NCI-H510A (cell line): Measurements from ENCODE around the gene DNAJB2.
"Not testable (repeated sequence)": the region's sequence is repeated elsewhere in the genome, so short reads cannot be mapped to it uniquely, and the experiment has no call there.

ENCODE experiments used
- DNase-seq: peaks from one replicate; lab custom pipeline; 2025; lab: John Stamatoyannopoulos, UW

The DNAJB2 gene

DNA sequence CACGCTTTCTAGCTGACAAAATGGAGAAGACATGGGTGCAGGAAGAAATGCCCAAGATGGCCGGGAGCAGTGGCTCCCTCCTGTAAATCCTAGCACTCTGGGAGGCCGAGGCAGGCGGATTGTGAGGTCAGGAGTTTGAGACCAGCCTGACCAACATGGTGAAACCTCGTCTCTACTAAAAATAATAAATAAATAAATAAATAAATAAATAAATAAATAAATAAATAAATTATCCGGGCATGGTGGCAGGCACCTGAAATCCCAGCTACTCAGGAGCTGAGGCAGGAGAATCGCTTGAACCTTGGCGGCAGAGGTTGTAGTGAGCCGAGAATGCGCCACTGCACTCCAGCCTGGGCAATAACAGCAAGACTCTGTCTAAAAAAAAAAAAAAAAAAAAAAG lies 20.2 kb upstream of the DNAJB2 start:
- not testable (repeated sequence) for DNase-seq

DNA sequence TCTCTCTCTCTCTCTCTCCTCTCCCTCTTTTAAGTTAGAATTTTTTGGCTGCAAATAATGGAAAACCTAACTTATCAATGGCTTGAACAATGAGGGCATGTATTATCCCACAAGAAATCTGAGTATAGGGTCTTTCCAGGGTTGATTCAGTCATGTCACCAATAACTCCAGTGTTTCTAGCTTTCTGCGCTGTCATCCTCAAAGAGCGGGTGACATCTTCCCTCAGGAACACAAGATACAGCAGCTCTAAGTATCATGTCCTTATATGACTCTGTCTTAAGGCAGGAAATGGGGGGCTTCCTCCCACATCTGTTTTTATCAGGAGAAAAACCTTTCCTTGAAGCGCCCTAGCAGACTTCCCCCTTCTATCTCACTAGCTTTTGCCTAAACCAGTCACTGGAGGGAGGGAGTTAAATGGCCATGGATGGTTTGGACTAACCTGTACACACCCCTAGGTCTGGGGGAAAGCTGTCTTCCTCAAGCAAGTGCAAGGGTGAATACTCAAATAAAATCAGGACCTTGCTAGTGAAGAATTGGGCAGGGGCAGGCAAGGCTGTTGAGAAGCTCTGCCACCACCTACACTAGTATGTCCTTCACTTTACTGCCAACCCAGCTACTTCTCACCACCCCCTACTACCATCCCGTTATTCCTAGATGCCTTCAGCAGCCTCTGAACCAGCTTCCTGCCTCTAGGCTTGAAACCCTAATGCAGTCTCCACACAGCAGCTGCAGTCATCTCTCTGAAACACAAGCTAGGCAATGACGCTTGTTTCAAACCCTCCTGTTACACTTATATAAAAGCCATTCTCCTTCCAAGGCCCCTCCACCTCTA lies 17.9 kb upstream of the DNAJB2 start:
- no peak for DNase-seq

DNA sequence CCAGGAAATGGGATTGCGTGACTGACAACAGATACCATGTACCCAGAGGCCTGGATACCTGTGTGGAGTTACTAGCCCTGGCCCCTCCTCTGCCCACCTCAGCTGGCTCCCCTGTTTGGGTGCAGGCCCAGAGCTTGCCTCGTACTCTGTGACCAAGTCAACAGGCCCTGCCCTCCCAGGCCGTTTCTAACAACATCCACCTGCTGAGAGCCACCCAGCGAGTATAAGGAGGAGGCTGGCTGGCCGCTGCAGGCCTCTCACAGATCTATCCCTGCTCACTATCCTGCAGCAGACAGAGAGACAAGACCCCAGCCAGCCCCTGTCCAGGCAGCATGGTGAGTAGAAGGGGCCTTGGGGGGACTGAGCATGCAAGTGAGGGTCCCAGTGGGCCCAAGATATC lies 12.9 kb upstream of the DNAJB2 start:
- DNase-seq = no peak

DNA sequence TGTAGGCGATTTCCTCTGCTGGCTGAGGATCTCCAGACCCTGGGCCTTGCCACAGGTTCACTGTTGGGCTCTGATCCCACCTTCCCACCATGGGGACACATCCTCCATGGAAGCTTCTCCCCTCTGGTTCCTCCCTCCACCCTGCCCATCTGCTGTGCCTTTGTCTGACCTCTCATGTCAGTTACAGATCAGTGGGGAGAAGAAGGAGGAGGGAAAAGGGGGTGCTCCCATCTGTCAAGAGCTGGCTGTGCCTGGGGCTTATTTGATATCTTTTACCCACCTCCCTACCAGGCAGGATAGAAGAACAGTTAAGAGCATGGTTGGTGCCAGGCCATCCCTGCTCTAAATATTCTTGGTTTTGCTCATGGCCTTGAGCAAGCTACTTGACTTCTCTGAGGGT lies 12.3 kb upstream of the DNAJB2 start:
- DNase-seq = no peak

DNA sequence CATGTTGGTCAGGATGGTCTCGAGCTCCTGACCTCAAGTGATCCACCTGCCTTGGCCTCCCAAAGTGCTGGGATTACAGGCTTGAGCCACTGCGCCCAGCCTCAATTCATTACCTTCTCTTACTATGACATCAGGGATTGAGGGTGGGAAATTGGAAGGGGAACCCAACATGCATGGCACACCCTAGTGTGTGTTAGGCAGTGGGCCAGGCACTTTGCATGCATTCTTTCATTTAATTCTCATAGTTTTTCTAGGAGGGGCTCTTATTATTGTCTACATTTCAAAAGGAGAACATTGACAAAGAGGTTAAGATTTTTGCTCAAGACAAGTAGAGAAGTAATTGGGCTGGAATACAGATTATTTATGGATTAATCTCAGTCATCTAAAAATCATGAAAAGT lies 10.9 kb upstream of the DNAJB2 start:
- DNase-seq = no peak

DNA sequence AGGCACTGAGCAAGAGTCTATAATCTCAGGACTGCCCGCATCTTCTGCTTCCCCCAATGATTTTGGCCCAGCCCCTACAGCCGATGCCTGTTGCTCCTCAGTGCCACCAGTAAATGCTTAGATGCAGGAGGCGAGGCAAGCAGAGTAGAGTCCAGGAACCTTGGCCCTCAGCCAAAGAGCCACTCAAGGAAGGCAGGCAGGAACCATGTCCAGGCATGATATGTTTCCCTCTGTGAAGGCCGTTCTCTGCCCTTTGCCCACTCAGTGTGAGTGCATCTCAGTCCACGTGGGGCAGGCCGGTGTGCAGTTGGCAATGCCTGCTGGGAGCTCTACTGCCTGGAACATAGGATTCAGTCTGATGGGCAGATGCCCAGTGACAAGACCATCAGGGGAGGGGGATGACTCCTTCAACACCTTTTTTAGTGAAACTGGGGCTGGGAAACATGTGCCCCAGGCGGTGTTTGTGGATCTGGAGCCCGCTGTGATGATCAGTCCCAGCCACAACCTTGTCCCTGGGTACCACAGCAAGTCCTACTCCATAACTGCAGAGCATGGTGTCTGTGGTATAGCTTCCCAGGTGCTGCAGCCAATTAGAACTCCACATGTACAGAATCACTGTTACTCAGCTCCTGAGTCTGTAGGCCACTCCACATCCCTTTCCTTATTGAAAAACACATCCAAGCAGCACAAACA lies 9.7 kb upstream of the DNAJB2 start:
- peak; percentile 28 for DNase-seq

DNA sequence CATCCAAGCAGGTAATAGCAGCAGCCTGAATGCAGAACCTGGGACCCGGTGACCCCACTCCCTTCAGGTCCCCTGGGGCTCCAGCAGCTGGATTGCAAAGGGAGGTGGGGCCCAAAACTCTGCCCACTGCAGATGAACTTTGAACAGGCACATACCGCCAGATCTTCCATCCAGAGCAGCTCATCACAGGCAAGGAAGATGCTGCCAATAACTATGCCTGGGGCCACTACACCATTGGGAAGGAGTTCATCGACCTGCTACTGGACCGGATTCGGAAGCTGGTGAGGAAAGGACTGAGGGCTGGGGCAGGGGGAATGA lies 9.2 kb upstream of the DNAJB2 start:
- DNase-seq = no peak

DNA sequence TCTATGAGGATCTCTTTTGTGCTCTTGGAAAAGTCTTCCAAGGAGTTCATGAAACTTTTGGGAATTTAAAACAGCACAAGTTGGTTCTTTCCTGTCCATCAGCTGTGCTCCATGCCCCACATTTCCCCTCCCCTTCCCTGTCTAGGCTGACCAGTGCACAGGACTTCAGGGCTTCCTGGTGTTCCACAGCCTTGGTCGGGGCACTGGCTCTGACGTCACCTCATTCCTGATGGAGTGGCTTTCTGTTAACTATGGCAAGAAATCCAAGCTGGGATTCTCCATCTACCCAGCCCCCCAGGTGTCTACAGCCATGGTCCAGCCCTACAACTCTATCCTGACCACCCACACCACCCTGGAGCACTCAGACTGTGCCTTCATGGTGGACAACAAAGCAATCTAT lies 8.1 kb upstream of the DNAJB2 start:
- no peak for DNase-seq

DNA sequence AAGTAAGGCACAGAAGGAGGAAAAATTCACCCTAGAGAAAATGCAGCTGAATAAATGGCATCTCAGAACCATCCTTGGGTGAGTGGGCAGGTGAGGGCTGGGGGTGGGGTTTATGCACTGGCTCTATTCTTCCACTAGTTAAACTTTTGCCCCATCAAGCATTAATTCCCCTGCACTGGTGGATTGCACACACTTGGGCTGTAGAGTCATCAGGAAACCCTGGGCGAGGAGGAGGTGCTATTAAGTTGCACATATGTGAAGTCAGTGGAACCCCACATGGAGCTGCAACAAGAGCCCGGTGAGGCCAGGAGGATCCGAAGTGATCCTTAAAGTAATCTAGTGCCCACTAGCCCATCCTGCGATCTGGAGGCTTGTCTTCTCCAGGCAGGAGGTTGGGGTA lies 6.8 kb upstream of the DNAJB2 start:
- no peak for DNase-seq

DNA sequence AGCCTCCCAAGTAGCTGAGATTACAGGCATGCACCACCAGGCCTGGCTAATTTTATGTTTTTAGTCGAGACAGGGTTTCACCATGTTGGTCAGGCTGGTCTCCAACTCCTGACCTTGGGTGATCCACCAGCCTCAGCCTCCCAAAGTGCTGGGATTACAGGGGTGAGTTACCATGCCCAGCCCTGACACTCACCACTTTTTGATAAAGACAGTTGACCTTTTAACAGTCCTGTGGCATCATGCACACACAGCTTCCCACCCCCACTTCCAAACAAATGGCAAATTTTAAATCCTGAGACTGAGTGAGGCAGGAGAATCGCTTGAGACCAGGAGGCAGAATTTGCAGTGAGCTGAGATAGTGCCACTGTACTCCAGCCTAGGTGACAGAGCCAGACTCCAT lies 6.2 kb upstream of the DNAJB2 start:
- DNase-seq = no peak

DNA sequence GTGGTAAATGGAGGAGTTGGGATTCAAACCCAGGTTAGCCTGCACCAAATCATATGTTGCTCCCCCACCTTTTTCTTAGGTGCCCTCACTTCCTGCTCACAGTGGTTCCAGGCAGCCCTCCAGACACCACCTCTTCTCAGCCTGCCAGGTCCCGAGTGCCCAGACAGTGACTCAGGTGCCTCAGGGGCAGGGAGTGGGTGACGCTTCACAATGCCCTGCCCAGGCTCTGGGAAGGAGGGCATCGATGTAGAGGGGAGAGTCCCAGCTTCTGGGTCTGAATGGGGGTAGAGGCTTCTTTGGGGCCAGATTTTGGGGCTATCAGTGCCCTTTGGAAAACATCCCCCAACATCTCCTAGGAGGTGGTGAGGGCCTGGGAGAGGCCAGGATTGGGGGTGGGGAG lies 5.2 kb upstream of the DNAJB2 start:
- no peak for DNase-seq

DNA sequence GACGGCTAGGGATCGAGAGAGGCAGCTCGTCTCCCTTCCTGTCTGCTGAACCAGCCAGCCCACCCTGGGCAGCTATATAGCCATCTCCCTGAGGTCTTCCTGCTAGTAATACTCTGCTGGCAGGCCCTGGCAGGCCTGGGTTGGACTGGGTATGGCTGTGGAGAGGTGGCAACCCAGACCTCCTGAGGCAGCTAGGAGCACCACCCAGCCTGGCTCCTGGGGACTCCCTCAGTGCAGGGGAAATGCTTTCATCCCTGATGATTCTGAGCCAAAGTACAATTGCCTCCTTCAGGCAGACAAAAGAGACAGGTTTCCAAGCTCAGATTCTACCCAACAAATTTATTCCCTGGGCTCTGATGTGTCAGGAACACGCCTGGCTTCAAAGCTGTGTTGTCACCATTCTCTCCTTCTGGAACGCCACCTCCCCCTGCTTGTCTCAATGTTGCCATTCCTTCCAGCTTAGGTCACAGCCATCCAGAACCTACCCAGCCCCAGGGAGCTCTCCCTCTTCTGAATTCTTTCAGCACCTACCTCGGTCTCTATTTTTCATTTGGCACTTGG lies 4.7 kb upstream of the DNAJB2 start:
- DNase-seq = no peak

DNA sequence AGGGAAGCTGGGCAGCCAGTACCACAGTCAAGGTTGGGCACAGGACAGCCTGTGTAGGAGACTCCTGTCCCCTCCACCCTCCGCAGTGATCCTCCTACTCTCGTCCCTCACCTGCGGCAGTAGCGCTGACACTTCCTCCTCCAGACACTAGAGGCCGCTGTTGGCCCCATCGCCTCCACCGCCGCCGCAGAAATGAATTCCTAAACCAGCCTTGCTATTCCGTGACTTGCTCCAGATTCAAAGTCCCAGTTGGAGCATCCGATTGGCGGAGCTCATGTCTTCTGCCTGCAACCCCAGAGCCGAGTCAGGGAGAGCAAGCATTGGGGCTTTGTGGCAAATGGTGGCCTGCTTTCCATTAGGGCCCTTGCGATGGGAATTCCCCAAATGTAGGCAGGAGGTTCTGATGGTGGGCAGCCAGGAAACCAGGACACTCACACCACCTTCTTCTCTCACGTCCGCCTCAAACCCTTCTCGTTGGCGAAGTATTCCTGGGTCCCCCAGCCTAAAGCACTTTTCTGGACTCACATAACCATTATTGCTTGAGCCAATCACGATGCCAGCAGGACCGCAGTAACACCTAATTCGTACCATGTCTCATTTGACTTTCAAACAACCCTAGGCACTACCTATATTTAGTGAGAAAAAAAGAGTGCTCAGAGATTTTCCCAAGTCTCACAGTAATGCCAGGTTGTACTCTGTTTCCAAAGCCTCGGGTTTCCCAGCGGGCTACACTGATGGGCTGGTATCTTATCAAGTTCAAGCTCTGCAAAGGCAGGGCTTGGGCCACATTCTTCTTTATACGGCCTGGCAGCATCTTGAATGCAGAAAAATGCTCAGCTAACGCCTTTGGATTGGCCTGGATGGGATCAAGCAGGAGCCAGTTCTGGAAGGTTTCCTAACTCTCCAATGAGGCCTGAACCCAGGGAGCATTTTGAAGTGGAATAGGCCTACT lies 1.2 kb upstream of the DNAJB2 start:
- peak; percentile 67 for DNase-seq

DNA sequence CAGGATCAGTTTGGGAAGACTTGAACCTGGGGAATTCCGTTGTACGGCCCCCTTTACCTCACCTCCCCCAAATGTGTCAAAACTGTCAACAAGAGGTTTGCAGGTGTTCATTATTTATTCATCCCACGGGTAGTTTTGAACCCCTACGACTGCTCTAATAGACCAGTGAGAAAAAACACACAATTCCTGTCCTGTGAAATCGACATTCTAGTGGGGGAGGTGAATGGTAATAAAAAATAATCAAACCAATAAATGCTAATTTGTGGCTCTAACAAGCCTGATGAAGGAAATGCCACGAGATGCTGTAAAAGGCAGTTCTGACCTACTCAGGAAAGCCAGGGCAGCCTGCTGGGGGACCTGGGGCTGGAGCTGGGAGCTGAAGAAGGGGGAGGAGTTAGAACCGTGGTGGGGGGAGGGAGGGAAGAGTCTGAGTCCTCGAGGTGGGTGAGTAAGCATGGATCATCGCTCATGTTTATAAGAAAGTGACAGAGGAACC lies 463 bp upstream of the DNAJB2 start:
- DNase-seq = no peak

DNA sequence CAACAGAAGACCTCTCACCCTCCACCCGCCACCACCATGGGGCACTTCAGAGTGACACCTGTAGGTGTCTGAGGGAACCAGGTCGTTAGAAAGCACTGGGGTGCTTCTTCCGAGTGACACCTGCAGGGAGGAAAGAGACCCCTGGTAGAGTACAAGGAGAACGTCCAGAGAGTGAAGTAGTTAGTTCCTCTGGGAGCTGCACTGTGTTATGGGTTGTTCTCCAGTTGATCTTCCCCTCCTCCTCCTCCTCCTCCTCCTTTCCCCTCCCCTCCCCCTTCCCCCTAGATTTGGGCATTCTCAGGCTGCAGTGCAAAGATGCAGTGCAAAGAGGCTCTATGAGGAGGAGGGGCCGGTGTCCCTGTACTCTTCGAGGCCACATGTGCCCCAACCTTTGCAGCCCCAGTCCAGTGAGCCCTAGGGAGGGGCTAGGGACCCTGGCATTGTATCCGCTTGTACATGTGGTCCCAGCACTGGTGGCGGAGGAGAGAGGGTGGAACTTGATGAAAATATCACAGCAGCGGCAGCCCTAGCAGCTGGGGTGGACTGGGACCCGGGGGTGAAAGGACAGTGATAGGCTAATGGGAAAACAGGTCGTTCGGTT lies 850 bp downstream of the DNAJB2 start:
- no peak for DNase-seq

DNA sequence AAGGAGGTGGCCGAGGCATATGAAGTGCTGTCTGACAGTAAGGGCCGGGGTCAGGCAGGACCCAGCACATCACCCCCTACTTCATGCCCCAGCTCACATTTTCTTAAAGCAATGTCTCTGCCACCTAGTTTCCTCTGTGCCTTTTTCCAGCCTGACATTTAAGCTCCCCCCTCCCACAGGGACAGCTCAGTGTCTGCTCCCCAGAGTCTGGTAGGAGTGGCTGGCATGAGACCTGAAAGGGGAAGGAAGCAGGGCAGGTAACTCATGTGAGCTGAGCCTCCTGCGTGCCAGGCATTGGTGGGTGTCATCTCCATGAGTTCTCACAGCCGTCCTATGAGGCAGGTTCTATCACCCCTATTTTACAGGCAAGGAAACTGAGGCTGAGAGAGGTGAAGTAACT lies 1.5 kb downstream of the DNAJB2 start:
- DNase-seq = no peak

DNA sequence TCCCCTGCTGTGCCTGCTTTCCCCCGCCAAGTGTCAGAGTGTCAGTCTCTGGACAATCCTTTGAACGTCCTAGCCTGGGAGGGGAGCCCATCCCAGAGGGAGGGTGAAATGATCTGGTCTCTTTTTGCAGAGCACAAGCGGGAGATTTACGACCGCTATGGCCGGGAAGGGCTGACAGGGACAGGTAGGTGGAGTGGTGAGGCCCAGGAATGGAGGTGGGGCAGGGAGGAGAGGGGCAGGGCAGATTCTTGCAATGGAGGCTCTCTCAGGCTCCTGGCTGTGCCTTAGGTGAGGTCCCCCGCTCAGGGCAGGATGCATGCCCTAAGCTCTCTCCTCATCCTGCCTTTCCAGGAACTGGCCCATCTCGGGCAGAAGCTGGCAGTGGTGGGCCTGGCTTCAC lies 2.4 kb downstream of the DNAJB2 start:
- DNase-seq = no peak

DNA sequence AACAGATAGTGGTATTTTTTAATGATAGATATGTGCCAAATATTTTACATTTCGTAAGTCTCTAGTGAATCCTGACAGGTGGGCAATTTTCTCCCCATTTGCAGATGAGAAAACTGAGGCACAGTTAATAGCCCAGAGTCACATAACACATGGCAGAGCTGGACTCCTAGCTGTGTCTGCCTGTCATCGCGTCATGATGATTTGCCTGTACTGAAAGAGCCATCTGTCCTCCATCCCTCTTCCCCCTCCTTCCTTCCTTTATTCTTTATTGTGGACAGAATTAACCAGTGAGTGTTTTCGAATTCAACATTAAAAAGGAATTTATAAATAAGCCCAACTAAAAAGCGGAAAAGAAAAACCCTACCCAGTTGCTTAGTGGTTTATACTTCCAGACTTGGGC lies 3.2 kb downstream of the DNAJB2 start:
- no peak for DNase-seq

DNA sequence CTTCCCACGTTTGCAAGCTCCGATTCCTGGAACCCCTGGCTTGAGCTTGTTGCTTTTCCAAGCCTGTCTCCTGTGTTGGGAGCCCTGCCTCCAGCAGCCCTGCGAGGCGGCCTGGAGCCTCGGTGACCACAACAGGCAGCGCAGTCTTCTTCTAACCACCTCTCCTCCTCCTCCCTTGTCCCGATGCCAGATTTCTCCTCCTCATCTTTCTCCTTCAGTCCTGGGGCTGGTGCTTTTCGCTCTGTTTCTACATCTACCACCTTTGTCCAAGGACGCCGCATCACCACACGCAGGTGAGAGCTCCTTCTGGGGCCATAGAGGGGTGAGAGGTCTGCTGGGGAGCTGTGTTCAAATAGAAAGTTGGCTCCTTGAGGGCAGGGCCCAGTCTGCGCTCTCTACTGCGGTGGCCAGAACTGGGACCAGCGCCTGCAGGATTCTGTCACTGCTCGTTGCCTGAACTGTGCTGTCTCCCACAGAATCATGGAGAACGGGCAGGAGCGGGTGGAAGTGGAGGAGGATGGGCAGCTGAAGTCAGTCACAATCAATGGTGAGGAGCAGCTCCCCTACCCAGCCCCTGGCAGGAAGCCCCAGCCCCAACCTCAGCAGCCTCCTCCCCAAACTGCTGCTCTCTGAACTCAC lies 3.9 kb downstream of the DNAJB2 start:
- no peak for DNase-seq

DNA sequence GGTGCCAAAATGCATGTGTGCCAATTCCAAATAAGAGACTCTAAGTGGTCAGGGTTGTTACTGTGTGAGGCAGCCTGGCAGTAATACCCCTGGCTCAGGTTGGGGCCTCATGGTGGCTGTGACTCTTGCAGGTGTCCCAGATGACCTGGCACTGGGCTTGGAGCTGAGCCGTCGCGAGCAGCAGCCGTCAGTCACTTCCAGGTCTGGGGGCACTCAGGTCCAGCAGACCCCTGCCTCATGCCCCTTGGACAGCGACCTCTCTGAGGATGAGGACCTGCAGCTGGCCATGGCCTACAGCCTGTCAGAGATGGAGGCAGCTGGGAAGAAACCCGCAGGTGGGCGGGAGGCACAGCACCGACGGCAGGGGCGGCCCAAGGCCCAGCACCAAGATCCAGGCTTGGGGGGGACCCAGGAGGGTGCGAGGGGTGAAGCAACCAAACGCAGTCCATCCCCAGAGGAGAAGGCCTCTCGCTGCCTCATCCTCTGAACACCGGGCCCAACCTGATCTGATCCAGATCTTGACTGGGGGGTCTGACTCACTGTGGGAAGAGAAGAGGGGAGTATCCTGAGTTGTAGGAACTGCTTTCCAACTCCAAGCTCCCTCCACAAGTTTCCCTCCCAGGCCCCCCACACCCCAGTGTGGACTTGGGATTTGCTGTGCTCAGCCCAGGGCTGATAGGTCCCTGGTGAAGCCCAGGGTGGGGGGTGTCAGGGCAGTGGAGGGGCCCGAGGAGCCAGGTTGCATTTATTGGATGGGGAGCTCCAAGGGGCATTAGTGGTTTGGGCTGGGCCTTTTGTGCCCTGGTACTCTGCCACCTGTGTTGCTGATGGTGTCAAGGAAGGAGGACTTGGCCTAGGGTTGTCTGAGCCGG lies 5.6 kb downstream of the DNAJB2 start:
- no peak for DNase-seq
